Inflammatory macrophage (primary cell): Measurements from ENCODE around the gene FUNDC2.

Experiments used
- DNase-seq, 2 donors: peaks; one replicate each; pipeline ENCODE4 v3.0.0-alpha.2; 2020 to 2022

Gene FUNDC2

GRCh38 chrX:155023907-155024833 is 2.5 kb upstream of the FUNDC2 start:
- no peak for DNase-seq

GRCh38 chrX:155026420-155026726 is 271 bp upstream of the FUNDC2 start:
- DNase-seq = no peak

- peak; percentile 68 to 79 for DNase-seq
Measured at GRCh38 chrX:155027509-155028066, 944 bp downstream of the FUNDC2 start.

GRCh38 chrX:155028129-155028528 is 1.5 kb downstream of the FUNDC2 start:
- DNase-seq = no peak

- DNase-seq = no peak
Measured at GRCh38 chrX:155028877-155029291, 2.2 kb downstream of the FUNDC2 start.

GRCh38 chrX:155031657-155032056 is 5.0 kb downstream of the FUNDC2 start:
- no peak for DNase-seq

GRCh38 chrX:155035688-155036087 is 9.0 kb downstream of the FUNDC2 start:
- DNase-seq = no peak

- DNase-seq = no peak
Measured at GRCh38 chrX:155046129-155046810, 19.6 kb downstream of the FUNDC2 start.

GRCh38 chrX:155046811-155047528 is 20.3 kb downstream of the FUNDC2 start:
- DNase-seq = peak in 1 of 2 donors; percentile 14

GRCh38 chrX:155048977-155049619 is 22.5 kb downstream of the FUNDC2 start:
- DNase-seq = peak; percentile 30 to 60

- DNase-seq = no peak
Measured at GRCh38 chrX:155052738-155053498, 26.3 kb downstream of the FUNDC2 start.

- DNase-seq = no peak
Measured at GRCh38 chrX:155053656-155054055, 27.0 kb downstream of the FUNDC2 start.

- no peak for DNase-seq
Measured at GRCh38 chrX:155054255-155054654, 27.6 kb downstream of the FUNDC2 start.

- no peak for DNase-seq
Measured at GRCh38 chrX:155055494-155055893, 28.9 kb downstream of the FUNDC2 start.

GRCh38 chrX:155056471-155056870 is 29.8 kb downstream of the FUNDC2 start:
- no peak for DNase-seq

- peak; percentile 52 to 62 for DNase-seq
Measured at GRCh38 chrX:155056877-155057792, 30.5 kb downstream of the FUNDC2 start.

- DNase-seq = no peak
Measured at GRCh38 chrX:155061760-155062159, 35.1 kb downstream of the FUNDC2 start.

GRCh38 chrX:155065035-155065734 is 38.5 kb downstream of the FUNDC2 start:
- DNase-seq = peak in 1 of 2 donors; percentile 7

- DNase-seq = peak; percentile 35 to 45
Measured at GRCh38 chrX:155068165-155068564, 41.5 kb downstream of the FUNDC2 start.

GRCh38 chrX:155069414-155069813 is 42.8 kb downstream of the FUNDC2 start:
- DNase-seq = no peak
